ENCODE measurements around the gene ARHGAP8. TPM values are rescaled to one million over a fixed set of nuclear protein-coding genes. Genes with fewer than 3 reads are reported as not detected.
"Not testable (repeated sequence)": the region's sequence is repeated elsewhere in the genome, so short reads cannot be mapped to it uniquely, and the experiment has no call there.

ARHGAP8 gene
- total and polyA plus RNA-seq, 2 donors = 1.5 to 4.5 TPM

- Histone ChIP-seq H3K27me3 (ENCODE audit: control insufficient read depth in 2 of 2, insufficient read depth in 1 of 2, low read length in 1 of 2) (peaks cover 0 to 11% of the 10 kb centered on the region in 2 donors), H3K4me1 (ENCODE audit: control insufficient read depth in 2 of 2, insufficient read depth in 2 of 2, low read length in 2 of 2) (peaks cover 0 to 5% of the 10 kb centered on the region in 2 donors), H3K4me3 (ENCODE audit: low read length in 2 of 2) (no peak overlapping the region), H3K27ac (ENCODE audit: low read depth in 1 of 2, low read length in 1 of 2) (no peak overlapping the region), H3K36me3 (ENCODE audit: control insufficient read depth in 2 of 2, insufficient read depth in 2 of 2, low read length in 1 of 2) (no peaks in the 10 kb centered on the region), H3K9me3 (ENCODE audit: control insufficient read depth in 2 of 2, insufficient read depth in 1 of 2, low read length in 1 of 2) (peaks cover 0 to 1% of the 10 kb centered on the region in 2 donors)
- DNase-seq (ENCODE audit: low read depth in 6 of 9, low spot score in 9 of 9) = peak; percentile 27 to 85 (median 60)
- WGBS = 53% methylated on average over 28 of the region's 28 CpGs
Observed at GRCh38 chr22:44735518-44736428, 16.6 kb upstream of the ARHGAP8 start.

- peaks cover 0 to 11% of the 10 kb centered on the region in 2 donors for H3K27me3 ChIP-seq (ENCODE audit: control insufficient read depth in 2 of 2, insufficient read depth in 1 of 2, low read length in 1 of 2)
Observed at GRCh38 chr22:44736581-44737405, 15.6 kb upstream of the ARHGAP8 start.

GRCh38 chr22:44737406-44738346 lies 14.7 kb upstream of the ARHGAP8 start:
- no peak for DNase-seq (ENCODE audit: low read depth in 6 of 9, low spot score in 9 of 9)
- Histone ChIP-seq H3K4me3 (ENCODE audit: low read length in 2 of 2) (no peak overlapping the region), H3K4me1 (ENCODE audit: control insufficient read depth in 2 of 2, insufficient read depth in 2 of 2, low read length in 2 of 2) (peaks cover 0 to 5% of the 10 kb centered on the region in 2 donors), H3K9me3 (ENCODE audit: control insufficient read depth in 2 of 2, insufficient read depth in 1 of 2, low read length in 1 of 2) (no peaks in the 10 kb centered on the region), H3K36me3 (ENCODE audit: control insufficient read depth in 2 of 2, insufficient read depth in 2 of 2, low read length in 1 of 2) (no peaks in the 10 kb centered on the region), H3K27me3 (ENCODE audit: control insufficient read depth in 2 of 2, insufficient read depth in 1 of 2, low read length in 1 of 2) (peaks cover 0 to 11% of the 10 kb centered on the region in 2 donors), H3K27ac (ENCODE audit: low read depth in 1 of 2, low read length in 1 of 2) (no peak overlapping the region)
- 87% methylated on average over 32 of the region's 32 CpGs for WGBS

More at GRCh38 chr22:44736581-44737405, 15.6 kb upstream of the ARHGAP8 start:
- H3K36me3 ChIP-seq (ENCODE audit: control insufficient read depth in 2 of 2, insufficient read depth in 2 of 2, low read length in 1 of 2) = no peaks in the 10 kb centered on the region
- no peak for DNase-seq (ENCODE audit: low read depth in 6 of 9, low spot score in 9 of 9)
- H3K9me3 ChIP-seq (ENCODE audit: control insufficient read depth in 2 of 2, insufficient read depth in 1 of 2, low read length in 1 of 2) = no peaks in the 10 kb centered on the region
- no peak overlapping the region for H3K27ac ChIP-seq (ENCODE audit: low read depth in 1 of 2, low read length in 1 of 2)
- no peak overlapping the region for H3K4me3 ChIP-seq (ENCODE audit: low read length in 2 of 2)
- H3K4me1 ChIP-seq (ENCODE audit: control insufficient read depth in 2 of 2, insufficient read depth in 2 of 2, low read length in 2 of 2) = peaks cover 0 to 5% of the 10 kb centered on the region in 2 donors
- WGBS = 95% methylated on average over 52 of the region's 52 CpGs

- Histone ChIP-seq H3K4me1 (ENCODE audit: control insufficient read depth in 2 of 2, insufficient read depth in 2 of 2, low read length in 2 of 2) (peaks cover 0 to 5% of the 10 kb centered on the region in 2 donors), H3K27me3 (ENCODE audit: control insufficient read depth in 2 of 2, insufficient read depth in 1 of 2, low read length in 1 of 2) (peaks cover 2 to 11% of the 10 kb centered on the region in 2 donors), H3K36me3 (ENCODE audit: control insufficient read depth in 2 of 2, insufficient read depth in 2 of 2, low read length in 1 of 2) (no peaks in the 10 kb centered on the region), H3K9me3 (ENCODE audit: control insufficient read depth in 2 of 2, insufficient read depth in 1 of 2, low read length in 1 of 2) (no peaks in the 10 kb centered on the region), H3K27ac (ENCODE audit: low read depth in 1 of 2, low read length in 1 of 2) (no peak overlapping the region), H3K4me3 (ENCODE audit: low read length in 2 of 2) (no peak overlapping the region)
- WGBS = 69% methylated on average over 14 of the region's 14 CpGs
- no peak for DNase-seq (ENCODE audit: low read depth in 6 of 9, low spot score in 9 of 9)
Observed at GRCh38 chr22:44738347-44738715, 14.0 kb upstream of the ARHGAP8 start.

- H3K4me1 ChIP-seq (ENCODE audit: control insufficient read depth in 2 of 2, insufficient read depth in 2 of 2, low read length in 2 of 2) = peaks cover 0 to 5% of the 10 kb centered on the region in 2 donors
- H3K4me3 ChIP-seq (ENCODE audit: low read length in 2 of 2) = no peak overlapping the region
- no peaks in the 10 kb centered on the region for H3K9me3 ChIP-seq (ENCODE audit: control insufficient read depth in 2 of 2, insufficient read depth in 1 of 2, low read length in 1 of 2)
- no peak for DNase-seq (ENCODE audit: low read depth in 6 of 9, low spot score in 9 of 9)
- peaks cover 4 to 11% of the 10 kb centered on the region in 2 donors for H3K27me3 ChIP-seq (ENCODE audit: control insufficient read depth in 2 of 2, insufficient read depth in 1 of 2, low read length in 1 of 2)
- no peak overlapping the region for H3K27ac ChIP-seq (ENCODE audit: low read depth in 1 of 2, low read length in 1 of 2)
- 92% methylated on average over 5 of the region's 5 CpGs for WGBS
- H3K36me3 ChIP-seq (ENCODE audit: control insufficient read depth in 2 of 2, insufficient read depth in 2 of 2, low read length in 1 of 2) = no peaks in the 10 kb centered on the region
Observed at GRCh38 chr22:44739024-44739423, 13.4 kb upstream of the ARHGAP8 start.

GRCh38 chr22:44739666-44740065 lies 12.7 kb upstream of the ARHGAP8 start:
- WGBS = 81% methylated on average over 10 of the region's 10 CpGs
- not testable (repeated sequence) for H3K4me1 ChIP-seq (ENCODE audit: control insufficient read depth in 2 of 2, insufficient read depth in 2 of 2, low read length in 2 of 2); H3K9me3 ChIP-seq (ENCODE audit: control insufficient read depth in 2 of 2, insufficient read depth in 1 of 2, low read length in 1 of 2); H3K36me3 ChIP-seq (ENCODE audit: control insufficient read depth in 2 of 2, insufficient read depth in 2 of 2, low read length in 1 of 2); H3K27ac ChIP-seq (ENCODE audit: low read depth in 1 of 2, low read length in 1 of 2); DNase-seq (ENCODE audit: low read depth in 6 of 9, low spot score in 9 of 9); H3K4me3 ChIP-seq (ENCODE audit: low read length in 2 of 2)
- H3K27me3 ChIP-seq (ENCODE audit: control insufficient read depth in 2 of 2, insufficient read depth in 1 of 2, low read length in 1 of 2) = peaks cover 4 to 11% of the 10 kb centered on the region in 2 donors

- Histone ChIP-seq H3K9me3 (ENCODE audit: control insufficient read depth in 2 of 2, insufficient read depth in 1 of 2, low read length in 1 of 2) (no peaks in the 10 kb centered on the region), H3K4me3 (ENCODE audit: low read length in 2 of 2) (no peak overlapping the region), H3K27me3 (ENCODE audit: control insufficient read depth in 2 of 2, insufficient read depth in 1 of 2, low read length in 1 of 2) (peaks cover 4 to 11% of the 10 kb centered on the region in 2 donors), H3K27ac (ENCODE audit: low read depth in 1 of 2, low read length in 1 of 2) (no peak overlapping the region), H3K36me3 (ENCODE audit: control insufficient read depth in 2 of 2, insufficient read depth in 2 of 2, low read length in 1 of 2) (no peaks in the 10 kb centered on the region), H3K4me1 (ENCODE audit: control insufficient read depth in 2 of 2, insufficient read depth in 2 of 2, low read length in 2 of 2) (peaks cover 0 to 5% of the 10 kb centered on the region in 2 donors)
- 81% methylated on average over 17 of the region's 17 CpGs for WGBS
- no peak for DNase-seq (ENCODE audit: low read depth in 6 of 9, low spot score in 9 of 9)
Observed at GRCh38 chr22:44740307-44740706, 12.1 kb upstream of the ARHGAP8 start.

GRCh38 chr22:44741929-44742328 lies 10.4 kb upstream of the ARHGAP8 start:
- Histone ChIP-seq H3K4me1 (ENCODE audit: control insufficient read depth in 2 of 2, insufficient read depth in 2 of 2, low read length in 2 of 2) (peaks cover 0 to 3% of the 10 kb centered on the region in 2 donors), H3K36me3 (ENCODE audit: control insufficient read depth in 2 of 2, insufficient read depth in 2 of 2, low read length in 1 of 2) (no peaks in the 10 kb centered on the region), H3K4me3 (ENCODE audit: low read length in 2 of 2) (no peak overlapping the region), H3K9me3 (ENCODE audit: control insufficient read depth in 2 of 2, insufficient read depth in 1 of 2, low read length in 1 of 2) (no peaks in the 10 kb centered on the region), H3K27ac (ENCODE audit: low read depth in 1 of 2, low read length in 1 of 2) (no peak overlapping the region), H3K27me3 (ENCODE audit: control insufficient read depth in 2 of 2, insufficient read depth in 1 of 2, low read length in 1 of 2) (peaks cover 4 to 11% of the 10 kb centered on the region in 2 donors)
- WGBS = 91% methylated on average over 9 of the region's 9 CpGs
- DNase-seq (ENCODE audit: low read depth in 6 of 9, low spot score in 9 of 9) = no peak

All from thymus (tissue), 11 donors.